HG03520 (cell line): ENCODE data around the gene MAFB.

ENCODE experiments used
- ATAC-seq: cut with Tn5 transposase; IDR thresholded peaks from one replicate; pipeline ENCODE4 v1.9.1; 2021; ENCODE audit warnings: mild to moderate bottlenecking, moderate library complexity; ENCODE audit not compliant: unreplicated experiment

The MAFB gene

DNA sequence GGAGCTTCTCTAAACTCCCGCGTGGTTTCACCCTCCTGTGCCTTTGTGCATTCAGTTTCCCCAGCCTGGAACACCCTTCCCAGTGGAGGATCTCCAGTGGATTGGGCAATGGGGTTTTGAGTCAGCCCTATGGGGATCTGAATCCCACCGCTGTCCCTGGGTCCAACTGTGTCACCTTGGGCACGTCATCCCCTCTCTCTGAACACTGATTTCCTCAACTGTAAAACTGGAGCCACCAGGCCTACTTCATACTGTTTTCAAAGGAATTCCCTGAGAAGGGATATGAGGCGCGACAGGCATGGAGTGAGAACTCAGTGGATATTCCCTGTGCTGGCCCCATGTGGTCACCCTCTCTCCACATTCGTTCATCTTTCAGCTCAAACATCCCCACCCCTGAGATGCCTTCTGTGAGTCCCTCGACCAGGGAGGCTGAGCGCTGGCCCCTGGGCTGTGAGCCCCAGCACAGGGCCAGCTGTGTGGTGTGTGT is 25.7 kb downstream of the MAFB start:
- ATAC-seq = no peak

DNA sequence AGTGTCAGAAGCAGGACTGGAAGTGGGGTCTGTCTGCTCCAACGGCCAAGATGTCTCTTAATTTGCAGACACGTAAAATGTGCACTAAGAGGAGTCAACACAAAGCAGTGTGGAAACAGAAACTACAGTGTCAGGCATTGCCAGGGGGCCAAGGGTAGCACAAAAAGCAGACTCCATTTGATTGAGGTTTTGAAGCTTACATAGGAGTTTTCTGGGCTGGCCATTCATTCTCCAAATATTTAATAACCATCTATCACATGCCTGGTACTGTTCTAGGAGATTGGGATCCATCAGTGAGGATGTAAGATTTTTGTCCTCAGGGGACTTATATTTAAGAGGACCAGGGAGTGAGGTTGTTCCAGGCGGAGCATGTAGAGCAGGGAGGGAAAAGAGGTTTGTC is 29.5 kb downstream of the MAFB start:
- no peak for ATAC-seq

DNA sequence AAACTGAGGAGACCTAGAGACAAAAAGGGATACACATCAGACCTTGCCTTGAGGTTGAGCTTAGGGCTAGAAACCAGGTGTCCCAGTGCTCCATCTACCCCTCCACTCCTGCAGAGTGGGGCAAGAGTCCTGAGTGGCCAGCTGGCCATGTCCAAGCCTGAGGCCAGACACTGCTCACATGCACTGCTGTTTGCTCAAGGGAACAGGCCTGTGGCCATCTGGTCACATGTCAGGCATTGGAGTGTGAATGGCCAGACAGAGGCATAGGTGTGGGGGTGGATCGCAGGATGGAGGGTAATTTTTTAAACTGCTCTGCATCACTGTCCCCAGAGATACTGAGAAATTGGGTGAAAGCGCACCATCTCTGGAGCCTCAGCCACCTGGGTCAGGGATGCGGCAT is 30.5 kb downstream of the MAFB start:
- ATAC-seq = no peak

DNA sequence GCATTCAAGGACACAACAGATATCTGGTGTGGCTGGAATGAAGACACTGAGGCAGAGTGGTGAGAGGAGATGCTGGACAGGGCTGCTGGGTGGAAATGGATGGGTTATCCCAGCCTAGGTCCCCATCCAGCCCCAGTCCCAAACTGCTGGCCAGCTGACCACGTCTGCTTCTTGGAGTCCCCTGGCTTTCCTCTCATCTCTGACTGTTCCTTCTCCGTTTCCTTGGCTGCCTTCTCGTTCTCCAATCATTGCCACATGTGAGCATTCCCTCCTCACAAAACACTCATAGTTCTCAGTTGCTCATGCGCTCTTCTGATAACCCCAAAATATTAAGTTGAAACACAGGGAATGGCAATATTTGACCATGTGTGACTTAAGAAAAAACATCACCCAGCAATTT is 31.5 kb downstream of the MAFB start:
- no peak for ATAC-seq

DNA sequence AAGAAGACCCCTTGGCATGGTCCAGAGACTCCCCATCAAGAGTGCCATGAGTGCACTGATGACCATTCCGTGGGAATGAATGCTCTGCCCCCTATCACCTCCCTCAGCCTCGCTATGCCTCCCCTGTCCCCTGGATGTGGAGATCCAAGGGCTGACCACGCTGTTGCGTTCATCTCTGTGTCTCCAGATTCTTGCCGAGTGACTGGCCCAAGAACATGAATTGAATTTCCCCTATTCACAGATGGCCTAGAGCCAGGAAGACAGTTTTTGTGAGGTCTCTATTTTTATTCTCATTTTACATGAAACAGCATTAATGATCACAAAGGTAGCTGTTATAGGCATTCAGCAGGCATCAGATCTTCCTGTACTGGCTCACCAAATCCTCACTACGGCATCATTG is 33.6 kb downstream of the MAFB start:
- ATAC-seq = no peak

DNA sequence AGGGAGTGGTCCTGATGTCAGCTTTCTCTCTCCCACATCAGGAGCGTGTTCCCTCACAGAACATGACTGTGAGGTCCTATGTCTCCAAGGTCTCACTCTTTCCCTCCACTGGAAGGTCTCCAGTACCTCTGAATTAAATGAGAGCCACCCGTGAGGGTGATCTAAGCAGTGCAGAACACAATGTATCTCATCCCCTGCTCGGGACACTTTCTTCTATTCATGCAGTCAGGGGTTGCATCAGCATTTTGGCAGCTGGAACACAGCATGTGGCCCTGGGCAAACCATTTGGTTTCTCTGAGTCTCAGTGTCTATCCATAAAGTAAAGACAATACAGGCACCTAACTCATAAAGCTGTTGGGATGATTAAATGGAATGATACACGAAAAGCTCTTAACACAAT is 34.2 kb downstream of the MAFB start:
- ATAC-seq = no peak

DNA sequence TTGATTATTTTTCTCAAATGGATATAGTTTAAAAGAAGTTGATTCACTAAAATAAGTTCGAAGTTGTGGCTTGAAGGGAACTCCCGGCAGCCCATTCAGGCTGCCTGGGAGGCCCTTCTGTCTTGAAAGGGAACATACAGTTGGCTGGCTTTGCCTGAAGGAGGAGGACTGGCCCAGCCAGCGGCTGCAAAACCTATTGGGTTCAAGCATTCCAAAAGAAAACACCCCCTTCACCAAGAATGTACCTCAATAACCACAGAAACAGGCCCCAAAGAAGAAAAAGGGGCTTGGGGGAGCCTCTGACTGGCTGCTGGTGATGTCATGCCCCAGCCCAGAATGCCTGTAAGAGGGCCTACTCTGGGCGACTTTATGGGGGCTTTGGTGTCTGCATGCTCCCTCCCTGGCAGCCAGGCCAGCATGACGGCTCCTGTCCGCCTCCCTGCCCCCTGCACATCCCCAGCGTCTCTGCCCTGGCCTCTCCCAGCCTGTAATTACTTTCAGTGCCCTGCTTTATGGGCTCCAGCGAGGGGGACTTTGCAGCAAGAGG is 36.5 kb downstream of the MAFB start:
- ATAC-seq = no peak

DNA sequence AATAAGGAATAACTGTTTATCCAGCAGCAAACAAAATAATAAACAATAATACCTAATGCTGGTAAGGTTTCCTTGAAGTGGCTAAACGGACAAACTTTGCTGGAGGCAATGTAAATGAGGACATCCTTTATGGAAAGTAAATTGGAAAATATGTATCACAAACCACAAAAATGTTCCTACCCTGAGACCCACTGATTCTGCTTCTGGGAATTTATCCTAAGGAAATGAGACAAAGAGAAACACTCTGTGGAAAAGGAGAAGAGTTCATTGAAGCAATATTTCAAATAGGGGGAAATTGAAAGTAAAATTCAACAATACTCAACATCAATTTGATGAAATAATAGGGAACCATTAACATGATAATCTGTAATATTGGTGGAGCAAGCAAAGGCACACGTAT is 37.9 kb downstream of the MAFB start:
- no peak for ATAC-seq

DNA sequence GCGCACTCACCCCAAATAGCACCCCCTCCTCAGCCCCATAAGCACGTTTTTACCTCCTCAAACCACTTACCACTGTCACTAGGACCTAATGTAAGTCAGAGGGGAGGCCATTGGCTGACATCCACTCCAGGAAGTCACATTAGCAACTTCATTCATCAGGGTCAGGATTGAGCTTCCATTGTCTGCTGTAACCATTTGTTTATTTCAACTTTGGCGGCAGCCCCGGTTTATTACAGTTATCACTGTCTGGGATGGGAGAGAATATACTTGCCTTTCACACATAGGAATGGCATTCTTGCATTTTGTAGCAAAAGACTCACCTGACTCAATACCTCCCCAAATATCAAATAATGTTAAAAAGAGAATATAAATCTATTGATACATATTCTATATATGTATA is 38.3 kb downstream of the MAFB start:
- no peak for ATAC-seq

DNA sequence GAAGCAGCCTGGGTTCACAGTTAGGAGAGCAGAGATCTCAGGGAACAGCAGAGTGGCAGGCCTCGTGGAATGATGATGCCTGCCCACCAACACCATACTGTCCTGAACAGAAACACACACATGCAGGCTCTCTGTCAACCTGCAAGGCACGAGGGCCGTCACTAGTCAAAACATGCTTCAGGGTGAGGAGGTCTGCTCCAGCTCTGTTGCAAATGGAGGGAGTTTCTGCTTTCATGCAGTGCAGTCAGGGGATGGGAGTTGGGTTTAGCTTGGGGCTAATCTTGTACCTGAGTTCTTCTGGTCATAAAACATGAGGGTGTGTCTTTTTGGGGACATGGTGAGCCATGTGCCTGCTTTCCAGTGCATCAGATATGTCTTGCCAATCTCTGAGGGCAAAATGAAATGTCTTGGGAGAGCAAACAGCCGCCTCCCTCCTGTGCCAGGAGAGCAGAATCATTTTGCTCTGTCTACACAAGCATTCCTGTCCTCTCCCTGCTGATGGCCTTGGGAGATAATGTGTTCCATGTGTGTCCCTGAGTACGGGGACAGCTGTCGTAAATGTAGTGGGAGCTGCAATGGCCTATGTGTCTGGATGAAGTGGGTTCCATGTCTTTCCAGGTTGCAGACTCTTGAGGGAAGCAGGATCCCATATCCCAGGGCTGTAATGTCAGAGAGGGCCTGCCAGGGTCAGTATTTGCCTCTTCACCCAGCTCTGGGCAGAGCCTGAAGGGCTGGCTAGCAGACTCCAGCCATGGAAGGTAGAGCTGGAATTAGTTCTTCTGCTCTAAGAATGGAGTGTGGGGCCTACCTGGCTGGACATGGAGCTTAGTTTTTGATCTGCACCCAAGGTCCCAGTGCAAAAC is 40.6 kb downstream of the MAFB start:
- no peak for ATAC-seq

DNA sequence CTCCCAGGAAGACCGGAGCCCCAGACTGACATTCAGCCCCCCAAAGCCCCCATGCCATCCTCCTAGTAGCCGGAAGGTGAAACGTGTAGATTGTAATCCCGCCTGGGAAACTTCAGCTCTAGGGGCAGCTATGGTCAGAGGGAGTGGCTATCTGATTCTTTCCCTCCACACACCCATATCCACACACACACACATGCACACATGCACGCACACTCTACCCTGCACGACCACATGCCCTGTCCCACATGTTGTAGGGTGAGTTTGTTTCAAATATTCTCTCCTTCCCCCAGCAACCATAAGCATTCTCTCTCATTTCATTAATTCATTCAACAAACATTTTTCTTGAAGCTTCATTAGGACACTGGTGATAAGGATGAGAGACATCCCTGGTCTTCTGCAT is 42.2 kb downstream of the MAFB start:
- no peak for ATAC-seq

DNA sequence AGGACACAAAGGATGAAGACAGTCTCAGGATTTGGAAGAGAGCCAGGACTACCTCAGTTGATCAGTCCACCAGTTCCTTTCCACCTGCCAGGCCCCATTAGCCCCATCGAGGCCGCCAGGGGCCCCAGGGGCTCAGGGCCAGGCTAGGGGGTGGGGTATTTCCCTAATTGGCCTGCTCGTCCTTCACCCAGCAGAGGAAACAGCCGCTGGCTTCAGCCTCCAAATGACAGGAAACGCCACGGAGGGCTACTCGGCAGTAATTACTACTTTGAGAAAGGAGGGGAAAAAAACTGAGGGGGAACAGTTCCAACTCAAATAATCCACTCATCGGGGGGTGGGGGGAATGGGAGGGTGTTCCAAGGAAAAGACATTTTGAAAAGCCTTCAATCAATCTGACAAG is 42.7 kb downstream of the MAFB start:
- ATAC-seq = no peak

DNA sequence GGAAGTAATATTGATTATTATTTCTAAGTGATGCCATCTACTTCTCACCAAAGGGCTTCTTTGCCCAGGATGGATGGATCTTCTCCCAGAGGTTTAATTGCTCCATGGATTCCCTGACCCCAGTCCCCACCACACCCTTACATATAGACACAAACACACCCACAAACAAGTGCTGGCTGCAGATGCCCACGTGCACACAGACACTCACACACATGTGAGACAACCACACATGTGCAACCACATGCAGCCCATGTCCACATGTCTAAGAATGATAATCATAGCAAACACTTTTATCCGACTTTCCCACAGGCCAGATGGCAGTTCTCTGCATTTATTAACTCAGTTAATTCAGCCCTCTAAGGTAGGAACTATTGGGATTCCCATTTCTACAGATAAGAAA is 44.2 kb downstream of the MAFB start:
- ATAC-seq = no peak

DNA sequence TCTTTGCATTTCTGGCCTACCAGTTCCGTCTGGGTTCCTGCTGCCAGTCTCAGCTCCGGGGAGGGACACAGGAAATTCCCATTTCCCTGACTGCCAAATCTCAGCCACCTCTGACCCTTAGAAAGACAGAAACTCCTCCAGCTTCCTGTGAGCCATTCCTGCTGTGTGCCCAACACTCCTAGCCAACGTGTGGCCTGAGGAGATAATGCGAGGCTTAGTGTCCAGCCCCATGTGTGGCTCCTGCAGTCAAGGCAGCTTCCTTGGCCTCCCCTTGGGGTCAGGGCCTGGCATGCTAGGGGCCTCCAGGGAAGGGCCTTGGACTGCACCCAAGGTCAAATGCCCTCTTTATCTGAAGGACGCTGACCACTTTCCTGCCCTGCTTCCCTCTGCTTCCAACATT is 45.1 kb downstream of the MAFB start:
- no peak for ATAC-seq

DNA sequence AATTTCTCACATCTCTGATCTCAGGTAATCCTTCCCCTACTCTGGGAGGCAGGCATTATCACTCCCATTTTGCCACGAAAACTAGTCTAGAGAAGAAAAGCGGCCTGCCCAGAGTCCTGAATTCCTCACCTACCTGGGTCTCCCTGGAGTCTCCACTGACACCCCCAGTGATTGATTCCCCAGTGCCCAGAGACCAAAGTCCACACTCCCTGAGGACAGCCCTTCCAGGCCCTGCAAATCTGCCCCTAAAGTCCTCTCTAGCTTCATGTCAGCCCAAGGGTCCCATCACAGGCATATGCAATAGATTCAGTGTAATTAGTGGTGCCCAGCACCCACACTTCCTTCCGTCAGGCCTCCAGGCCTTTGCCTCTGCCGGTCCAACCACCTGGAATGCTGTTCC is 47.2 kb downstream of the MAFB start:
- ATAC-seq = no peak

DNA sequence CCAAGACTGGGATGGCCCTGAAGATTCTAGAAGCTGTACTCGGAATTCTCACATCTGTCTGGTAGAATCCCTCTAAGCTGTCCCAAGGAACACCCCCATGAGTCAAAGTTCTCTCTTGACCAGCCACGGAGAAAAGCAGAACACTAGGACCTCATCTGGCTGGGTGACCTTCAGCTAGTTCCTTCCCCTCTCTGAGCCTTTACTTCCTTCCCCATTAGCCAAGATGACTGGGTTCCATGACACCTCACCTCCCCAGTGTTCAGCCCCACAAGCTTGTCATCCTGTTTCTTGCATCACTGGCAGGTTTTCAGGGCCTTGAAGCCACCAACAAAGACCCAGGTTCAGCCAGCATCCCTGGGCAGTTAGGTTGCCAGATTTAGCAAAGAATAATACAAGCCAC is 47.8 kb downstream of the MAFB start:
- ATAC-seq = no peak

DNA sequence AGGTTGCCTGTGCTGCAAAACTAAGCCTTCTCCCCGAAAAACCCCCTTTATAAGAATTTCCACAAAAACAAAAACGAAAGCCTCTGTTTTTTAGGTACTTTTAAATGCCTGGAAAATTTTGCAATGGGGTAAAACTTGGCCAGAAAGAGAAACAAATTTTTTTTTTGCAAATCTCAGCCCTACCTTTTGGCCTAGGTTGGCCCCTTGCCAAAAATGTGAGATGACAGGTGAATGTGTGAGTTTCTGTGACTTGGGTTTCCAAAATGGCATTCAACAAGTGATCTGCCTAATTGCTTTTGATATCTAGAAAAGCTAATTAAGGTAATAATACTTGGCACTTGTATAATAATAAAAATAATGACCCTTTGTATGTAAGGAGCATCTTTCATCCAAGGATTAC is 48.4 kb downstream of the MAFB start:
- no peak for ATAC-seq

DNA sequence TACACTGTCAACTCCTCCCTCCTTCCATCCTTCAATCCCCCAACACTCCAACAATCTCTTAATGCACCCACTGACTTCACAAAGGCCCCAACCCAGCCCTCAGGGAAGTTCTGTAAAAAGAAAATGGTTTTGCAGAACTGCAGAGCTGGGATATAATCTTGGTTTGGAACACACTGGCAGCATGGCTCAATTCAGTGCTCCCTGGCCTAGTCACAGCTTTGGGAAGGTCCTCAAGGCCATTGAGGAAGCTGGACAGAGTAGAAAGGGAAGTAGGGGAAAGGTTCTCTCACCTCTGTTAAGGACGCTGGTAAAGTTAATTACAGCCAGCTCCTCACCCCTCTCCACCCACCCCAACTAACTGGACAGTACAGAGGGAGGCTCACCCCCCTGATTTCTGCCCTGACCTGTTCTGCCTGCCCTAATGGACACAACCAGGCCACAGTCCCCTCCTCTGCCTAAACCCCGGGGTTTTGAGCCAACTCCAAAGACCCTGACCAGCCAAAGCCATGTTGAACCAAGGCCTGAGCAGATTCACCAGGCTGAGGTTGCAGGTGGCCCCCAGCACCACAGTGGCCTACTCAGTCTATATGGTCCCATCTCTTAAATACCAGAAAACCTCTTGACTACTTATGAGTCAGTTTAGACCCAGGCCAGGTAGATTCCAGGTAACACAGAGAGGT is 49.2 kb downstream of the MAFB start:
- no peak for ATAC-seq

DNA sequence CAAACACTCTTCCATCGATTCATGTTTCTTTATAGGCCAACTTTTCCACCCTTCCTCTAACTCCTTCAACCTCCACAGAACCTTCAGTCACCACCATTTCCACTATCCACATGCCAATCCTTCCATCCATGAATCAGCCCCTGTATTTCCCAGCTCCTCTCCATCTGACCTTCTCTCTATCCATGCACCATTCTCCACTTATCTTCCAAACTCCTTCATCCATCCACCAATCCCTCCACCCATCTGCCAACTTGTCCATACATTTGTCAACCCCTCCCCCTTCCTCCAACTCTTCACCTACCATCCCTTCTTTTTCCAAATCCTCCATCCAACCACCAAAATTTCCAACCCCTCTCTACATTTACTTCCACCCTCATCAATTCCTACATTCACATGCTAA is 49.9 kb downstream of the MAFB start:
- ATAC-seq = no peak

DNA sequence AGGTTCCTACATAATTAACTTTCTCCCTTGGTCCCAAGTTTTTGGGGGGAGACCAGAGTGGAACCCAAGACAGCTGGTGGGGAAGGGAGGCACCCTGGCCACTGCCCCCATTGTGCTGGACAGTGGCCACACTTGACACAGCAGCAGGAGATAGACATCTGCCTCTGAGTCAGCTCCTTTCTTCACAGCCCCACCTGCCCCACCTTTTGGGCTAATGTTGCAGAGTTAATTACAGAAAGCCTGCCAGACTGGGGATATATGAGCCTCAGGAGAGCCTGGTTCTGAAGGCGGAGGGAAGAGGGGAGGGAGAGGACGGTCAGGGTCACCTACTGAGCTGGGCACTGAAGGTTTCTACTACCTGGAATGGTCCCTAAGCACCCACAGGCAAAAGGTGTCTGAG is 50.6 kb downstream of the MAFB start:
- no peak for ATAC-seq

DNA sequence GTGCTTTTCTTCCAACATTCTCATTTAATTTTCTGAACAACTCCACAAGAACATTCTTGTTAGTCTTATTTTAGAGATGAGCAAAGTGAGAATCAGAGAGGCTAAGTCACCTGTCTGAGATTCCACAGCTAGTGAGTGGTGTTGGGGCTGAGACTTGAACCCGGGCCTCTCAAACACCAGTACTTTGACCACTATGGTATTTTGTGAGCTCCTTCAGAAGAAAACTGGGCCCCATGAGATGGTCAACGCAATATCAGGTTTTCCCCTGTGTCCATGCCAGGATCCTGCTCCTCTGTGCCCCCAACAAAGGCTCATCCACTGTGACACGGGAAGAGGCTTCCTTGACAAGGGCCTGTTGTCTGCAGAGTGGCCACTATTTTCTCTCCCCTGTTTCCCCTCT is 51.9 kb downstream of the MAFB start:
- ATAC-seq = no peak

DNA sequence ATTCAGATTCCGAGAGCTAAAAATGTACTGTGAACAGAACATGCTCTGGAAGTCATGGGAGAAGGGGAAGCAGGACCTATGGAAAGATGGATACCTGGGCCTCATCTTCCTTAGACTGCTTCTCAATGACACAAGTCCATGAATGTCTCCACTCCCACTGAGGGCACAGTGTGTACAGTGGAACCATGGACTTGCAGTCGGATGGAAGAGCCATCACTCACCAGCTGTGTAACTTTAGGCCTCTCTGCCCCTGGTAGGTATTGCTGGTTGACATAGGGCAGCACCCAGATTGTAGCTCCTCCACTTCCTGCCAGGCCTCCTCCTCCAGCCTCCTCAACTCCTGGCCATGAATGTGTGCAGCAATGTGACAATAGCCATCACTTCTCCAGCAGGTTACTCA is 52.5 kb downstream of the MAFB start:
- ATAC-seq = no peak
